AG04450 (cell line): Measurements from ENCODE around the gene FARS2. TPM values are rescaled to one million over a fixed set of nuclear protein-coding genes. Genes with fewer than 3 reads are reported as not detected.

ENCODE experiments used
- CTCF ChIA-PET: fragments of 300-600, 350-600 bp; formaldehyde crosslinking; extraction: SDS; loops from one replicate; lab custom pipeline; 2022; ENCODE audit warnings: antibody characterized with exemption, inconsistent platforms; lab: Charles Lee
- POLR2A ChIA-PET: fragments of 350-600 bp; formaldehyde crosslinking; extraction: SDS; loops from one replicate; lab custom pipeline; 2021; ENCODE audit warnings: antibody characterized with exemption, inconsistent platforms; lab: Yijun Ruan, JAX
- DNase-seq: peaks from one replicate; pipeline ENCODE4 v3.0.0-alpha.2; 2011; ENCODE audit warnings: low read depth, low spot score
- H3K27ac ChIP-seq: one replicate; pipeline ENCODE4 v1.5.1; 2012; ENCODE audit warnings: low read depth, low read length, control low read depth
- H3K27me3 ChIP-seq: one replicate; pipeline ENCODE4 v1.6.0; 2012; ENCODE audit warnings: low read length; ENCODE audit not compliant: control insufficient read depth, insufficient read depth
- H3K4me3 ChIP-seq: 2 replicates; pipeline ENCODE4 v1.5.1; 2011; ENCODE audit warnings: mild to moderate bottlenecking, low read depth, low read length, control low read depth
- H3K9me3 ChIP-seq: 2 replicates; pipeline ENCODE4 v1.5.1; 2012; ENCODE audit warnings: low read length; ENCODE audit not compliant: control insufficient read depth, insufficient read depth
- CTCF ChIP-seq: IDR thresholded peaks from 2 replicates; pipeline ENCODE4 v1.5.1; 2011; ENCODE audit warnings: low read depth, low read length, control low read depth, inconsistent platforms
- polyA plus RNA-seq: library from polyadenylated mRNA; depleted of rRNA; stranded (reverse); fragments of >200 nt; gene quantifications from 2 replicates; pipeline ENCODE4 v1.2.3, GENCODE V29; 2011

The FARS2 gene
- polyA plus RNA-seq, 1 experiment: 14.0 TPM

- CTCF ChIA-PET: interaction anchor here (5.8 kb wide), 1 partner anchor 11 kb away, joined by 48 read pairs; no protein-coding TSS in a partner anchor
These were observed 220.4 kb downstream of the FARS2 start for GRCh38 chr6:5481750-5482149.

DNA sequence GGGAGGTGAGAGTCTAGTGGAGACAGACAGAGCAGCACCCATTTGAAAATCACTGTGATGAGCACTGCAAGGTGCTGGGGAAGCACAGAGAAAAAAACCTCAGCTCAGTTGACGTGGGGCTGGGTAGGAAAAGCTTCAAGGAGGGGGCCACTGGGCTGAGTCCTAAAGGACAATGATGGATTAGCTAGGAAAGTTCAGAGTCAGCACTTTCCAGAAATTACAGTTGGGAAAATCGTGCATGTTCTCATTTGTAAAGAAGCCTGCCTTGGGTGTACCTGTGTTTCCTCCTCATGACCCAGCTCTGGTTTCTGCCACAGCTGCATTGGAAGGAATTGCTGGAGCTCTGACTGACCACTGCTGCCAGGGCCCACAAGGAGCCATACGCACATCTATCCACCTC, 221.3 kb downstream of the FARS2 start:
- no peak overlapping the region for H3K27ac ChIP-seq
- H3K4me3 ChIP-seq: no peak overlapping the region
- ChIA-PET CTCF (interaction anchor here (5.8 kb wide), 1 partner anchor 12 kb away, joined by 48 read pairs; no protein-coding TSS in a partner anchor), POLR2A (no interaction called here)
- no peaks in the 10 kb centered on the region for H3K27me3 ChIP-seq
- DNase-seq: no peak
- TF ChIP-seq CTCF: no peak
- no peaks in the 10 kb centered on the region for H3K9me3 ChIP-seq

More at GRCh38 chr6:5481750-5482149, 220.4 kb downstream of the FARS2 start:
- Histone ChIP-seq H3K4me3 (no peak overlapping the region), H3K27me3 (no peaks in the 10 kb centered on the region), H3K27ac (no peak overlapping the region), H3K9me3 (no peaks in the 10 kb centered on the region)
- POLR2A ChIA-PET: no interaction called here
- no peak for TF ChIP-seq CTCF
- DNase-seq: no peak

DNA sequence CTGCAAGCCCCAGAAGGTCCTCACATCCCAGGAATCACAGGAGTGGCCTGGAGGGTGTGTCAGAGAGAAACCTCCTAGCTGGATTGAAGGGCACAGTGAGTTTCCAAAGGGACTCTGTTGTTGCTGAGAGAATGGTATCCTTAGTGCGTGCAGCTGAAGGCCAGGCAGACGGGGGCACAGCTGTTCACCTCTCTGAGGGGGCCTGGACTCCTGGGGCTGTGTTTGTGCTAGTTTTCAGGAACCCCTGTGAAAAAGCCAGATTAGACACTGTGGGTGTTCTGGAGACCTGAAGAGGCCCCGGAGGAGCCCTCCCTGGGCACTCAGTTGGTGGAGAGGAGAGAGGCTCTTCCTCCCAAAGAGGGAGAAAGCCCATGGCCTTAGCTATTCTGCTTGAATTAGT, 223.4 kb downstream of the FARS2 start:
- no peak overlapping the region for H3K4me3 ChIP-seq
- H3K27me3 ChIP-seq: no peaks in the 10 kb centered on the region
- no peak overlapping the region for H3K27ac ChIP-seq
- no peak for DNase-seq
- H3K9me3 ChIP-seq: no peaks in the 10 kb centered on the region
- TF ChIP-seq CTCF: no peak
- ChIA-PET POLR2A (no interaction called here), CTCF (interaction anchor here (5.8 kb wide), 1 partner anchor 14 kb away, joined by 48 read pairs; no protein-coding TSS in a partner anchor)

DNA sequence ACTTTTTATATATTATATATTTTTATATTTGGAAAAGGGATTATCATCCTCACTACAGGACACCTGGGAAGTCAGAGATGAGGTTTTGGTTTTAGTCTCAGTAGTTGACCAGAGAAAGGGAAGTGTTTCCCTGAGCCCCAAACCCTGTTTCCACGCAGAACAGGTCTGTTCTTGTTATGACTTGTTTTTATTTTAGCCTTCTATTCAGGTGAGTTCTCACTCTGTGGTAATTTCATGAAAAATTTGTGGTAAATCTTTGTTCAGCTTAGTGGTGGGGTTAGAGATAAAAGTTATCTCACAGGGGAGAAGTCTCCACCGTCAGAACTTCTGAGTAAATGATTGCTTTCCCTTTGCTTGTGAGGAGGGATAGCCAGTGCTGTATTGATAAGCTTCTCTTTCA, 224.9 kb downstream of the FARS2 start:
- no peaks in the 10 kb centered on the region for H3K9me3 ChIP-seq
- no peak overlapping the region for H3K4me3 ChIP-seq
- H3K27ac ChIP-seq: no peak overlapping the region
- H3K27me3 ChIP-seq: no peaks in the 10 kb centered on the region
- no peak for TF ChIP-seq CTCF
- DNase-seq: no peak
- CTCF ChIA-PET: interaction anchor here (2.3 kb wide), 1 partner anchor 16 kb away, joined by 16 read pairs; no protein-coding TSS in a partner anchor
- POLR2A ChIA-PET: no interaction called here

GRCh38 chr6:5490501-5491069, 229.3 kb downstream of the FARS2 start:
- H3K27me3 ChIP-seq: no peaks in the 10 kb centered on the region
- H3K4me3 ChIP-seq: no peak overlapping the region
- no peak overlapping the region for H3K27ac ChIP-seq
- CTCF ChIA-PET: interaction anchor here (2.1 kb wide), 1 partner anchor 19 kb away, joined by 8 read pairs; no protein-coding TSS in a partner anchor
- TF ChIP-seq CTCF: no peak
- POLR2A ChIA-PET: no interaction called here
- no peak for DNase-seq
- no peaks in the 10 kb centered on the region for H3K9me3 ChIP-seq
